Measurements from ENCODE around the gene PRKAG2. TPM values are rescaled to one million over a fixed set of nuclear protein-coding genes. Genes with fewer than 3 reads are reported as not detected.

Gene PRKAG2
- total RNA-seq, 2 experiments from 2014 or later, result 39.3 to 42.3 TPM

GRCh38 chr7:151518105-151518946, 358.6 kb downstream of the PRKAG2 start:
- no peaks in the 10 kb centered on the region for H3K9me3 ChIP-seq (ENCODE audit: control insufficient read depth in 1 of 2, insufficient read depth in 1 of 2, low read length in 2 of 2)
- intact Hi-C loops (cut with DNase I, micrococcal nuclease), result loop anchor here (2.0 to 10.0 kb wide), 6 partner anchors 36 to 1236 kb away; partner anchors contain the start of genes ABCF2 (in 1 of the 2) and ACTR3B (in 1 of the 2)
- H3K36me3 Mint-ChIP-seq (ENCODE audit: low read depth), result peaks cover 15% of the 10 kb centered on the region
- peak; percentile 4 to 69 (median 38) for DNase-seq
- H3K4me1 ChIP-seq (ENCODE audit: insufficient read depth, low read length), result peaks cover 41% of the 10 kb centered on the region
- POLR2A ChIA-PET, result interaction anchor here (1.0 to 2.7 kb wide), 6 partner anchors 20 to 418 kb away, joined by 3 to 42 read pairs (median 4); no protein-coding TSS in a partner anchor
- peak overlapping the region; percentile 21 to 79 for H3K27ac ChIP-seq (ENCODE audit: low read depth in 1 of 2, low read length in 2 of 2)
- TF ChIP-seq CTCF (IDR thresholded peaks at IDR 0.05), result no peak
- H3K4me1 Mint-ChIP-seq (ENCODE audit: low read depth), result peaks cover 58% of the 10 kb centered on the region
- no peaks in the 10 kb centered on the region for H3K27me3 ChIP-seq (ENCODE audit: control insufficient read depth in 1 of 2, insufficient read depth in 2 of 2, low read length in 2 of 2)
- H3K9me3 Mint-ChIP-seq, result no peaks in the 10 kb centered on the region
- H3K4me3 Mint-ChIP-seq, result peak overlapping the region; percentile 90
- peak overlapping the region; percentile 62 for H3K4me3 ChIP-seq (ENCODE audit: low read length)
- H3K27ac Mint-ChIP-seq, result peak overlapping the region; percentile 98
- no peaks in the 10 kb centered on the region for H3K27me3 Mint-ChIP-seq
- ATAC-seq (ENCODE audit: poor library complexity), result peak; percentile 5
- CTCF ChIA-PET, result interaction anchor here (0.6 to 1.2 kb wide), 5 partner anchors 19 to 168 kb away, joined by 3 to 6 read pairs (median 3); no protein-coding TSS in a partner anchor
- no peaks in the 10 kb centered on the region for H3K36me3 ChIP-seq (ENCODE audit: insufficient read depth, low read length)

- H3K4me1 ChIP-seq (ENCODE audit: insufficient read depth, low read length), result peaks cover 41% of the 10 kb centered on the region
- H3K4me1 Mint-ChIP-seq (ENCODE audit: low read depth), result peaks cover 64% of the 10 kb centered on the region
- POLR2A ChIA-PET, result interaction anchor here (1.0 to 1.7 kb wide), 2 partner anchors 115 to 418 kb away, joined by 3 to 6 read pairs; no protein-coding TSS in a partner anchor
- peak overlapping the region; percentile 62 for H3K4me3 ChIP-seq (ENCODE audit: low read length)
- H3K27ac ChIP-seq (ENCODE audit: low read depth in 1 of 2, low read length in 2 of 2), result peak overlapping the region in 1 of 2 donors; percentile 79
- H3K9me3 Mint-ChIP-seq, result no peaks in the 10 kb centered on the region
- DNase-seq (no peak), ATAC-seq (ENCODE audit: poor library complexity) (no peak)
- H3K4me3 Mint-ChIP-seq, result peak overlapping the region; percentile 90
- H3K27me3 ChIP-seq (ENCODE audit: control insufficient read depth in 1 of 2, insufficient read depth in 2 of 2, low read length in 2 of 2), result no peaks in the 10 kb centered on the region
- no peaks in the 10 kb centered on the region for H3K36me3 ChIP-seq (ENCODE audit: insufficient read depth, low read length)
- peak overlapping the region; percentile 98 for H3K27ac Mint-ChIP-seq
- H3K36me3 Mint-ChIP-seq (ENCODE audit: low read depth), result peaks cover 19% of the 10 kb centered on the region
- no peak for TF ChIP-seq CTCF (IDR thresholded peaks at IDR 0.05)
- intact Hi-C loops (cut with DNase I, micrococcal nuclease), result loop anchor here (2.0 to 10.0 kb wide), 6 partner anchors 35 to 1237 kb away; partner anchors contain the start of genes ABCF2 (in 1 of the 2) and ACTR3B (in 1 of the 2)
- H3K9me3 ChIP-seq (ENCODE audit: control insufficient read depth in 1 of 2, insufficient read depth in 1 of 2, low read length in 2 of 2), result no peaks in the 10 kb centered on the region
- no peaks in the 10 kb centered on the region for H3K27me3 Mint-ChIP-seq
- CTCF ChIA-PET, result interaction anchor here (0.6 to 1.2 kb wide), 4 partner anchors 18 to 167 kb away, joined by 3 to 4 read pairs (median 3); no protein-coding TSS in a partner anchor
These were observed 359.3 kb downstream of the PRKAG2 start for GRCh38 chr7:151517601-151518104.

- Mint-ChIP-seq H3K27me3 (no peaks in the 10 kb centered on the region), H3K4me1 (ENCODE audit: low read depth) (peaks cover 81% of the 10 kb centered on the region), H3K4me3 (peak overlapping the region; percentile 57), H3K36me3 (ENCODE audit: low read depth) (peaks cover 19% of the 10 kb centered on the region), H3K27ac (no peak overlapping the region), H3K9me3 (no peaks in the 10 kb centered on the region)
- DNase-seq (no peak), ATAC-seq (ENCODE audit: poor library complexity) (no peak)
- no peak for TF ChIP-seq CTCF (IDR thresholded peaks at IDR 0.05)
- intact Hi-C loops (cut with DNase I, micrococcal nuclease), result loop anchor here (5.0 to 10.0 kb wide), 5 partner anchors 33 to 1240 kb away; partner anchors contain the start of genes ABCF2 (in 1 of the 2) and ACTR3B (in 1 of the 2)
- Histone ChIP-seq H3K27me3 (ENCODE audit: control insufficient read depth in 1 of 2, insufficient read depth in 2 of 2, low read length in 2 of 2) (no peaks in the 10 kb centered on the region), H3K4me1 (ENCODE audit: insufficient read depth, low read length) (peaks cover 41% of the 10 kb centered on the region), H3K4me3 (ENCODE audit: low read length) (no peak overlapping the region), H3K9me3 (ENCODE audit: control insufficient read depth in 1 of 2, insufficient read depth in 1 of 2, low read length in 2 of 2) (no peaks in the 10 kb centered on the region), H3K36me3 (ENCODE audit: insufficient read depth, low read length) (no peaks in the 10 kb centered on the region), H3K27ac (ENCODE audit: low read depth in 1 of 2, low read length in 2 of 2) (no peak overlapping the region)
- POLR2A ChIA-PET, result no interaction called here
- CTCF ChIA-PET, result no interaction called here
These were observed 361.7 kb downstream of the PRKAG2 start for GRCh38 chr7:151515276-151515565.
